GM23338 (cell line): ENCODE measurements around the gene KCNB1. TPM values are rescaled to one million over a fixed set of nuclear protein-coding genes. Genes with fewer than 3 reads are reported as not detected.

Source experiments
- ATAC-seq: fragments of 200-7000 bp; cut with Tn5 transposase; 3 replicates; pipeline ENCODE4 v1.9.1; 2020
- DNase-seq: peaks from one replicate; pipeline ENCODE4 v3.0.0-alpha.2; 2015; ENCODE audit warnings: low spot score
- H2AFZ ChIP-seq: fragments of 200-600 bp; sonication (generic); 2 replicates; pipeline ENCODE4 v1.8.0; 2016; ENCODE audit warnings: antibody characterized with exemption, mild to moderate bottlenecking, moderate library complexity
- H3F3A ChIP-seq: fragments of 200-600 bp; sonication (generic); replicated peaks from 2 replicates; pipeline ENCODE4 v1.8.0; 2017; ENCODE audit warnings: antibody characterized with exemption, mixed run types, low read depth
- H3K27ac ChIP-seq: fragments of 200-600 bp; sonication (generic); 2 replicates; pipeline ENCODE4 v1.6.1; 2016; ENCODE audit warnings: low read depth
- H3K27me3 ChIP-seq: fragments of 200-600 bp; sonication (generic); 2 replicates; pipeline ENCODE4 v1.8.0; 2016; ENCODE audit warnings: mild to moderate bottlenecking, mixed run types, moderate library complexity; ENCODE audit not compliant: insufficient read depth
- H3K36me3 ChIP-seq: fragments of 200-600 bp; sonication (generic); 2 replicates; pipeline ENCODE4 v1.8.0; 2016; ENCODE audit warnings: mild to moderate bottlenecking; ENCODE audit not compliant: insufficient read depth
- H3K4me1 ChIP-seq: fragments of 200-600 bp; sonication (generic); 2 replicates; pipeline ENCODE4 v1.8.0; 2016; ENCODE audit warnings: mild to moderate bottlenecking, moderate library complexity; ENCODE audit not compliant: insufficient read depth
- H3K4me2 ChIP-seq: fragments of 200-600 bp; sonication (generic); 2 replicates; pipeline ENCODE4 v1.7.1; 2017; ENCODE audit warnings: mixed run types
- H3K4me3 ChIP-seq: fragments of 200-600 bp; sonication (generic); 2 replicates; pipeline ENCODE4 v1.6.1; 2016; ENCODE audit warnings: mixed run types
- H3K79me2 ChIP-seq: fragments of 200-600 bp; sonication (generic); replicated peaks from 2 replicates; pipeline ENCODE4 v1.8.0; 2017; ENCODE audit warnings: mild to moderate bottlenecking; ENCODE audit not compliant: insufficient read depth
- H3K9me2 ChIP-seq: fragments of 200-600 bp; sonication (generic); 2 replicates; pipeline ENCODE4 v1.8.0; 2017; ENCODE audit not compliant: insufficient read depth
- H4K20me1 ChIP-seq: fragments of 200-600 bp; sonication (generic); replicated peaks from 2 replicates; pipeline ENCODE4 v1.8.0; 2017; ENCODE audit warnings: mild to moderate bottlenecking; ENCODE audit not compliant: insufficient read depth
- H3K27ac Mint-ChIP-seq: 2 replicates; pipeline ENCODE4 v1.8.0; 2020; ENCODE audit warnings: inconsistent platforms, mild to moderate bottlenecking, moderate library complexity, mixed read lengths
- H3K27me3 Mint-ChIP-seq: 3 replicates; pipeline ENCODE4 v1.8.0; 2022; ENCODE audit warnings: low read depth, mild to moderate bottlenecking, moderate library complexity, mixed read lengths, inconsistent platforms; ENCODE audit not compliant: insufficient read depth, poor library complexity
- H3K36me3 Mint-ChIP-seq: 3 replicates; pipeline ENCODE4 v1.8.0; 2021; ENCODE audit warnings: low read depth, mild to moderate bottlenecking, inconsistent platforms, moderate library complexity, mixed read lengths
- H3K4me1 Mint-ChIP-seq: 3 replicates; pipeline ENCODE4 v1.8.0; 2020; ENCODE audit warnings: mild to moderate bottlenecking, inconsistent platforms, mixed read lengths
- H3K4me3 Mint-ChIP-seq: 3 replicates; pipeline ENCODE4 v1.8.0; 2021; ENCODE audit warnings: moderate library complexity, mild to moderate bottlenecking, inconsistent platforms, mixed read lengths
- H3K9me3 Mint-ChIP-seq: 3 replicates; pipeline ENCODE4 v1.8.0; 2020; ENCODE audit warnings: moderate library complexity, mild to moderate bottlenecking, inconsistent platforms, mixed read lengths
- CREB1 ChIP-seq: fragments of 250-450 bp; sonication (Bioruptor Pico); IDR thresholded peaks from 2 replicates; pipeline ENCODE4 v1.5.0; 2020; ENCODE audit warnings: low read depth, mild to moderate bottlenecking, moderate library complexity
- ETS1 ChIP-seq: IDR thresholded peaks from 2 replicates; pipeline ENCODE4 v1.6.1; 2016; ENCODE audit warnings: antibody characterized with exemption
- EZH2 ChIP-seq: fragments of 200-600 bp; sonication (generic); IDR thresholded peaks from one replicate; pipeline ENCODE4 v1.8.0; 2017; ENCODE audit warnings: antibody characterized with exemption, mild to moderate bottlenecking, low read depth; ENCODE audit not compliant: unreplicated experiment
- EZH2phosphoT487 ChIP-seq: fragments of 200-600 bp; sonication (generic); IDR thresholded peaks from one replicate; pipeline ENCODE4 v1.8.1; 2018; ENCODE audit warnings: antibody characterized with exemption; ENCODE audit not compliant: unreplicated experiment
- JUNB ChIP-seq: IDR thresholded peaks from one replicate; pipeline ENCODE4 v1.6.1; 2016; ENCODE audit warnings: antibody characterized with exemption; ENCODE audit not compliant: unreplicated experiment
- NANOG ChIP-seq: IDR thresholded peaks from 2 replicates; pipeline ENCODE4 v1.6.1; 2016; ENCODE audit warnings: antibody characterized with exemption, borderline replicate concordance
- POLR2AphosphoS5 ChIP-seq: IDR thresholded peaks from 2 replicates; pipeline ENCODE4 v1.6.1; 2016; ENCODE audit warnings: antibody characterized with exemption, low read depth
- STAT1 ChIP-seq: IDR thresholded peaks from one replicate; pipeline ENCODE4 v1.6.1; 2016; ENCODE audit warnings: antibody characterized with exemption; ENCODE audit not compliant: unreplicated experiment
- ZNF114 ChIP-seq: fragments of 250-450 bp; sonication (Bioruptor Pico); IDR thresholded peaks from 2 replicates; pipeline ENCODE4 v1.5.0; 2020; ENCODE audit warnings: mild to moderate bottlenecking, moderate library complexity
- ZNF331 ChIP-seq: fragments of 250-450 bp; sonication (Bioruptor Pico); IDR thresholded peaks from 2 replicates; pipeline ENCODE4 v1.5.0; 2020; ENCODE audit warnings: low read depth, mild to moderate bottlenecking, moderate library complexity
- polyA plus RNA-seq: library from polyadenylated mRNA; unstranded; fragments of >200 nt; fragmentation: Nextera tagmentation; extraction: Ambion mirVana; gene quantifications from 2 replicates; pipeline ENCODE4 v1.2.1, GENCODE V29; 2016
- total RNA-seq: library from RNA; depleted of rRNA; stranded (reverse); fragments of >200 nt; shearing (Covaris generic); gene quantifications from 2 replicates; pipeline ENCODE4 v1.2.3, GENCODE V29; 2014
- TF ChIP-seq, protein P1 (sequence below), 2 experiments: fragments of 200-600 bp in 1 of 2; sonication (generic) in 1 of 2; conservative IDR thresholded peaks; 2 replicates each; pipeline versions ENCODE4 v1.5.1 to v1.6.1; 2016 to 2017; ENCODE audit warnings: antibody characterized with exemption in 2 of 2, low read depth in 2 of 2, mild to moderate bottlenecking in 2 of 2, moderate library complexity in 1 of 2
- TF ChIP-seq, protein P2 (sequence below): IDR thresholded peaks from one replicate; pipeline ENCODE4 v1.6.1; 2018; ENCODE audit warnings: antibody characterized with exemption; ENCODE audit not compliant: unreplicated experiment

KCNB1 gene
- total and polyA plus RNA-seq, 2 experiments from 2014 or later: 0.28 to 0.29 TPM

- H3K27ac Mint-ChIP-seq: no peak overlapping the region
- Histone ChIP-seq H3K4me3 (no peak overlapping the region), H3K4me2 (no peak overlapping the region), H3K27me3 (no peaks in the 10 kb centered on the region), H4K20me1 (no peaks in the 10 kb centered on the region), H3K79me2 (no peaks in the 10 kb centered on the region), H3K4me1 (no peaks in the 10 kb centered on the region), H3K9me2 (no peaks in the 10 kb centered on the region), H3F3A (no peaks in the 10 kb centered on the region), H3K36me3 (no peaks in the 10 kb centered on the region), H2AFZ (no peak overlapping the region), H3K27ac (no peak overlapping the region)
- ATAC-seq (no peak), DNase-seq (no peak)
- H3K27me3 Mint-ChIP-seq: peaks cover 6% of the 10 kb centered on the region
- no peaks in the 10 kb centered on the region for H3K36me3 Mint-ChIP-seq
- no peaks in the 10 kb centered on the region for H3K4me1 Mint-ChIP-seq
- TF ChIP-seq POLR2AphosphoS5 (no peak), ETS1 (no peak)
- H3K9me3 Mint-ChIP-seq: no peaks in the 10 kb centered on the region
- H3K4me3 Mint-ChIP-seq: no peak overlapping the region
These were observed 21.6 kb downstream of the KCNB1 start for GRCh38 chr20:49460916-49461315.

- Histone ChIP-seq H3K36me3 (no peaks in the 10 kb centered on the region), H3K4me1 (no peaks in the 10 kb centered on the region), H3K79me2 (no peaks in the 10 kb centered on the region), H2AFZ (no peak overlapping the region), H3K27ac (no peak overlapping the region), H3K4me2 (no peak overlapping the region), H3K27me3 (no peaks in the 10 kb centered on the region), H4K20me1 (no peaks in the 10 kb centered on the region), H3F3A (no peaks in the 10 kb centered on the region), H3K9me2 (no peaks in the 10 kb centered on the region), H3K4me3 (no peak overlapping the region)
- Mint-ChIP-seq H3K4me1 (no peaks in the 10 kb centered on the region), H3K36me3 (no peaks in the 10 kb centered on the region), H3K4me3 (no peak overlapping the region), H3K27ac (no peak overlapping the region), H3K27me3 (peaks cover 6% of the 10 kb centered on the region), H3K9me3 (no peaks in the 10 kb centered on the region)
- DNase-seq (no peak), ATAC-seq (no peak)
- TF ChIP-seq ETS1 (no peak), JUNB (no peak), CREB1 (CRISPR knock-in tag) (no peak), POLR2AphosphoS5 (no peak), ZNF114 (no peak), EZH2phosphoT487 (no peak), EZH2 (no peak), STAT1 (no peak), ZNF331 (CRISPR knock-in tag) (no peak), NANOG (no peak)
- TF ChIP-seq, protein P1, sequence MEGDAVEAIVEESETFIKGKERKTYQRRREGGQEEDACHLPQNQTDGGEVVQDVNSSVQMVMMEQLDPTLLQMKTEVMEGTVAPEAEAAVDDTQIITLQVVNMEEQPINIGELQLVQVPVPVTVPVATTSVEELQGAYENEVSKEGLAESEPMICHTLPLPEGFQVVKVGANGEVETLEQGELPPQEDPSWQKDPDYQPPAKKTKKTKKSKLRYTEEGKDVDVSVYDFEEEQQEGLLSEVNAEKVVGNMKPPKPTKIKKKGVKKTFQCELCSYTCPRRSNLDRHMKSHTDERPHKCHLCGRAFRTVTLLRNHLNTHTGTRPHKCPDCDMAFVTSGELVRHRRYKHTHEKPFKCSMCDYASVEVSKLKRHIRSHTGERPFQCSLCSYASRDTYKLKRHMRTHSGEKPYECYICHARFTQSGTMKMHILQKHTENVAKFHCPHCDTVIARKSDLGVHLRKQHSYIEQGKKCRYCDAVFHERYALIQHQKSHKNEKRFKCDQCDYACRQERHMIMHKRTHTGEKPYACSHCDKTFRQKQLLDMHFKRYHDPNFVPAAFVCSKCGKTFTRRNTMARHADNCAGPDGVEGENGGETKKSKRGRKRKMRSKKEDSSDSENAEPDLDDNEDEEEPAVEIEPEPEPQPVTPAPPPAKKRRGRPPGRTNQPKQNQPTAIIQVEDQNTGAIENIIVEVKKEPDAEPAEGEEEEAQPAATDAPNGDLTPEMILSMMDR (conservative IDR thresholded peaks at IDR 0.05; ENCODE audit: low read depth in 2 of 2): no peak
- TF ChIP-seq, protein P2, sequence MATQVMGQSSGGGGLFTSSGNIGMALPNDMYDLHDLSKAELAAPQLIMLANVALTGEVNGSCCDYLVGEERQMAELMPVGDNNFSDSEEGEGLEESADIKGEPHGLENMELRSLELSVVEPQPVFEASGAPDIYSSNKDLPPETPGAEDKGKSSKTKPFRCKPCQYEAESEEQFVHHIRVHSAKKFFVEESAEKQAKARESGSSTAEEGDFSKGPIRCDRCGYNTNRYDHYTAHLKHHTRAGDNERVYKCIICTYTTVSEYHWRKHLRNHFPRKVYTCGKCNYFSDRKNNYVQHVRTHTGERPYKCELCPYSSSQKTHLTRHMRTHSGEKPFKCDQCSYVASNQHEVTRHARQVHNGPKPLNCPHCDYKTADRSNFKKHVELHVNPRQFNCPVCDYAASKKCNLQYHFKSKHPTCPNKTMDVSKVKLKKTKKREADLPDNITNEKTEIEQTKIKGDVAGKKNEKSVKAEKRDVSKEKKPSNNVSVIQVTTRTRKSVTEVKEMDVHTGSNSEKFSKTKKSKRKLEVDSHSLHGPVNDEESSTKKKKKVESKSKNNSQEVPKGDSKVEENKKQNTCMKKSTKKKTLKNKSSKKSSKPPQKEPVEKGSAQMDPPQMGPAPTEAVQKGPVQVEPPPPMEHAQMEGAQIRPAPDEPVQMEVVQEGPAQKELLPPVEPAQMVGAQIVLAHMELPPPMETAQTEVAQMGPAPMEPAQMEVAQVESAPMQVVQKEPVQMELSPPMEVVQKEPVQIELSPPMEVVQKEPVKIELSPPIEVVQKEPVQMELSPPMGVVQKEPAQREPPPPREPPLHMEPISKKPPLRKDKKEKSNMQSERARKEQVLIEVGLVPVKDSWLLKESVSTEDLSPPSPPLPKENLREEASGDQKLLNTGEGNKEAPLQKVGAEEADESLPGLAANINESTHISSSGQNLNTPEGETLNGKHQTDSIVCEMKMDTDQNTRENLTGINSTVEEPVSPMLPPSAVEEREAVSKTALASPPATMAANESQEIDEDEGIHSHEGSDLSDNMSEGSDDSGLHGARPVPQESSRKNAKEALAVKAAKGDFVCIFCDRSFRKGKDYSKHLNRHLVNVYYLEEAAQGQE: no peak
These were observed 22.3 kb downstream of the KCNB1 start for GRCh38 chr20:49460131-49460530.
